CD14-positive monocyte (primary cell): Measurements from ENCODE around the gene SEMA3E. TPM values are rescaled to one million over a fixed set of nuclear protein-coding genes. Genes with fewer than 3 reads are reported as not detected.

ENCODE experiments used
- DNase-seq, 3 donors: peaks; one replicate each; pipeline ENCODE4 v3.0.0-alpha.2; 2011 to 2022
- H2AFZ ChIP-seq: 2 replicates; pipeline ENCODE4 v1.6.0; 2012; ENCODE audit warnings: mild to moderate bottlenecking, low read depth, low read length, inconsistent platforms; ENCODE audit not compliant: insufficient read depth, poor library complexity, severe bottlenecking
- H3K27ac ChIP-seq, 2 donors: 1 replicate in 1 of 2; 2 replicates in 1 of 2; pipeline ENCODE4 v1.5.1; 2012 to 2013; ENCODE audit warnings: low read length in 2 of 2, control low read depth in 1 of 2, inconsistent platforms in 1 of 2, low read depth in 1 of 2, mild to moderate bottlenecking in 1 of 2
- H3K27me3 ChIP-seq, 2 donors: one replicate each; pipeline versions ENCODE4 v1.6.0 to v1.6.1; 2011 to 2013; ENCODE audit warnings: low read length in 2 of 2; ENCODE audit not compliant: control insufficient read depth in 2 of 2, insufficient read depth in 2 of 2
- H3K36me3 ChIP-seq, 2 donors: replicated peaks in 1 of 2; 1 replicate in 1 of 2; 2 replicates in 1 of 2; pipeline versions ENCODE4 v1.5.1 to v1.6.1; 2012 to 2013; ENCODE audit warnings: low read length in 2 of 2, control low read depth in 1 of 2, inconsistent platforms in 1 of 2, mild to moderate bottlenecking in 1 of 2; ENCODE audit not compliant: insufficient read depth in 2 of 2, control insufficient read depth in 1 of 2
- H3K4me1 ChIP-seq, 2 donors: 1 replicate in 1 of 2; 2 replicates in 1 of 2; pipeline versions ENCODE4 v1.5.1 to v1.6.1; 2012 to 2013; ENCODE audit warnings: low read length in 2 of 2, control low read depth in 1 of 2, inconsistent platforms in 1 of 2, mild to moderate bottlenecking in 1 of 2, moderate library complexity in 1 of 2; ENCODE audit not compliant: insufficient read depth in 2 of 2, control insufficient read depth in 1 of 2
- H3K4me2 ChIP-seq: replicated peaks from 2 replicates; pipeline ENCODE3; 2012; ENCODE audit warnings: low read length, moderate library complexity, mild to moderate bottlenecking; ENCODE audit not compliant: poor library complexity, severe bottlenecking; ENCODE audit errors: extremely low read depth
- H3K4me3 ChIP-seq, 3 experiments: fragments of 200-600 bp in 1 of 3; sonication (generic) in 1 of 3; replicated peaks in 1 of 3; 1 replicate in 2 of 3; 2 replicates in 1 of 3; pipeline ENCODE4 v1.5.1; 2011 to 2013; ENCODE audit warnings: low read length in 3 of 3, mild to moderate bottlenecking in 3 of 3, control low read depth in 2 of 3, low read depth in 2 of 3, inconsistent platforms in 1 of 3, moderate library complexity in 1 of 3
- H3K79me2 ChIP-seq: 2 replicates; pipeline ENCODE4 v1.6.0; 2012; ENCODE audit warnings: mild to moderate bottlenecking, control low read depth, inconsistent platforms, low read length, moderate library complexity; ENCODE audit not compliant: insufficient read depth
- H3K9ac ChIP-seq: 2 replicates; pipeline ENCODE4 v1.6.0; 2017; ENCODE audit warnings: low read length, mild to moderate bottlenecking; ENCODE audit not compliant: insufficient read depth, poor library complexity, severe bottlenecking
- H3K9me3 ChIP-seq, 2 donors: replicated peaks in 1 of 2; 1 replicate in 1 of 2; 2 replicates in 1 of 2; pipeline versions ENCODE4 v1.5.1 to v1.6.1; 2012 to 2013; ENCODE audit warnings: low read length in 2 of 2, control low read depth in 1 of 2; ENCODE audit not compliant: control insufficient read depth in 1 of 2, insufficient read depth in 1 of 2
- H4K20me1 ChIP-seq: 2 replicates; pipeline ENCODE4 v1.6.0; 2012; ENCODE audit warnings: mild to moderate bottlenecking, low read length, control low read depth, moderate library complexity; ENCODE audit not compliant: insufficient read depth
- H3K27ac Mint-ChIP-seq, 7 donors: one replicate each; pipeline ENCODE4 v1.8.0; 2020; ENCODE audit warnings: mild to moderate bottlenecking in 7 of 7, mixed read lengths in 7 of 7, moderate library complexity in 6 of 7, inconsistent platforms in 2 of 7
- H3K27me3 Mint-ChIP-seq, 3 donors: one replicate each; pipeline ENCODE4 v1.8.0; 2021 to 2022; ENCODE audit warnings: low read depth in 3 of 3, mild to moderate bottlenecking in 3 of 3, mixed read lengths in 3 of 3, moderate library complexity in 3 of 3, inconsistent platforms in 1 of 3
- H3K36me3 Mint-ChIP-seq, 2 donors: one replicate each; pipeline ENCODE4 v1.8.0; 2020; ENCODE audit warnings: mixed read lengths in 2 of 2, inconsistent platforms in 1 of 2, mild to moderate bottlenecking in 1 of 2
- H3K4me1 Mint-ChIP-seq: one replicate; pipeline ENCODE4 v1.8.0; 2020; ENCODE audit warnings: mild to moderate bottlenecking, mixed read lengths
- H3K4me3 Mint-ChIP-seq, 2 donors: one replicate each; pipeline ENCODE4 v1.8.0; 2020; ENCODE audit warnings: mild to moderate bottlenecking in 2 of 2, mixed read lengths in 2 of 2, moderate library complexity in 1 of 2
- H3K9me3 Mint-ChIP-seq, 7 donors: one replicate each; pipeline ENCODE4 v1.8.0; 2020 to 2022; ENCODE audit warnings: mixed read lengths in 7 of 7, mild to moderate bottlenecking in 6 of 7, moderate library complexity in 6 of 7, inconsistent platforms in 2 of 7
- WGBS: methylation state at CpG from one replicate; pipeline ENCODE4 v1.1.5; 2013; ENCODE audit warnings: missing lambda C conversion rate; ENCODE audit not compliant: insufficient coverage; 5-methylcytosine and 5-hydroxymethylcytosine counted together
- intact Hi-C, 2 donors: fragments of 100-400 bp; cut with micrococcal nuclease; formaldehyde crosslinking; loops; one replicate each; pipeline versions ENCODE4 v1.15.0 to v1.15.1; 2023
- polyA plus RNA-seq, 3 donors: library from polyadenylated mRNA; depleted of rRNA in 1 of 3; unstranded in 2 of 3; stranded (reverse) in 1 of 3; fragments of 300-500 nt in 2 of 3; fragments of >200 nt in 1 of 3; fragmentation: Illumina TruSeq in 2 of 3; gene quantifications; 1 replicate in 2 of 3; 2 replicates in 1 of 3; pipeline ENCODE4 v1.2.3, GENCODE V29; 2012 to 2021
- TF ChIP-seq, protein P1 (sequence below): fragments of 200-600 bp; IDR thresholded peaks from one replicate; pipeline ENCODE4 v1.8.0; 2022; ENCODE audit warnings: antibody characterized with exemption, mild to moderate bottlenecking

SEMA3E gene
- polyA plus RNA-seq, 3 donors = not detected

GRCh38 chr7:83449781-83450180 is 199.2 kb downstream of the SEMA3E start:
- no peaks in the 10 kb centered on the region for H3K4me1 Mint-ChIP-seq
- intact Hi-C loops = no loop called here
- TF ChIP-seq, protein P1, sequence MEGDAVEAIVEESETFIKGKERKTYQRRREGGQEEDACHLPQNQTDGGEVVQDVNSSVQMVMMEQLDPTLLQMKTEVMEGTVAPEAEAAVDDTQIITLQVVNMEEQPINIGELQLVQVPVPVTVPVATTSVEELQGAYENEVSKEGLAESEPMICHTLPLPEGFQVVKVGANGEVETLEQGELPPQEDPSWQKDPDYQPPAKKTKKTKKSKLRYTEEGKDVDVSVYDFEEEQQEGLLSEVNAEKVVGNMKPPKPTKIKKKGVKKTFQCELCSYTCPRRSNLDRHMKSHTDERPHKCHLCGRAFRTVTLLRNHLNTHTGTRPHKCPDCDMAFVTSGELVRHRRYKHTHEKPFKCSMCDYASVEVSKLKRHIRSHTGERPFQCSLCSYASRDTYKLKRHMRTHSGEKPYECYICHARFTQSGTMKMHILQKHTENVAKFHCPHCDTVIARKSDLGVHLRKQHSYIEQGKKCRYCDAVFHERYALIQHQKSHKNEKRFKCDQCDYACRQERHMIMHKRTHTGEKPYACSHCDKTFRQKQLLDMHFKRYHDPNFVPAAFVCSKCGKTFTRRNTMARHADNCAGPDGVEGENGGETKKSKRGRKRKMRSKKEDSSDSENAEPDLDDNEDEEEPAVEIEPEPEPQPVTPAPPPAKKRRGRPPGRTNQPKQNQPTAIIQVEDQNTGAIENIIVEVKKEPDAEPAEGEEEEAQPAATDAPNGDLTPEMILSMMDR = no peak
- Histone ChIP-seq H3K4me2 (no peak overlapping the region), H3K9ac (no peak overlapping the region), H3K27me3 (no peaks in the 10 kb centered on the region), H3K27ac (no peak overlapping the region), H3K4me3 (no peak overlapping the region), H3K9me3 (no peaks in the 10 kb centered on the region), H4K20me1 (no peaks in the 10 kb centered on the region), H3K4me1 (no peaks in the 10 kb centered on the region), H3K36me3 (no peaks in the 10 kb centered on the region), H2AFZ (no peak overlapping the region), H3K79me2 (no peaks in the 10 kb centered on the region)
- DNase-seq = no peak
- peaks cover 0 to 2% (median 2%) of the 10 kb centered on the region in 3 donors for H3K27me3 Mint-ChIP-seq
- H3K36me3 Mint-ChIP-seq = no peaks in the 10 kb centered on the region
- H3K4me3 Mint-ChIP-seq = no peak overlapping the region
- H3K9me3 Mint-ChIP-seq = peaks cover 0 to 4% (median 2%) of the 10 kb centered on the region in 7 donors
- H3K27ac Mint-ChIP-seq = no peak overlapping the region

DNA sequence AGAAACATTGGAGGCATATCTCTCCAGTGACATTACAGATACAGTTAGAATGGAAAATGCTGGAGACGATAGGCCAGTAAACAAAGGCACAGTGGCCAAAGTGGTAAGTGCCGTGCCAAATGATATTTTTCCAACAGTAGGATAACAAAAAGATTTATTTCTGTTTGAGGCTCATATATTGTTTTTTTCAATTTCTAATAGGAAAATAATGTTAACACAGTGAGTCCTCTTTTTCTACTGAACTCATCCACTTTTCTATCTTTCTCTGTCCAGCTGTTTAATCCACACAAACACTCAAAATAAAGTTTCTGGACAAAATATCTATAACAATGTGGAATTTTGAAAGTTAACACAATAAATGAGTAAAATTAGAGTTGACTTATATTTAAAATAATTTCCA is 201.3 kb downstream of the SEMA3E start:
- intact Hi-C loops = no loop called here
- no peak overlapping the region for H3K4me2 ChIP-seq
- no peak overlapping the region for H2AFZ ChIP-seq
- H3K9ac ChIP-seq = no peak overlapping the region
- WGBS = no CpG with 5 or more reads among the region's 2 CpGs
- Mint-ChIP-seq H3K27ac (no peak overlapping the region), H3K9me3 (peaks cover 0 to 5% (median 3%) of the 10 kb centered on the region in 7 donors), H3K4me1 (no peaks in the 10 kb centered on the region), H3K36me3 (no peaks in the 10 kb centered on the region), H3K27me3 (peaks cover 0 to 2% (median 2%) of the 10 kb centered on the region in 3 donors), H3K4me3 (no peak overlapping the region)
- H3K9me3 ChIP-seq = no peaks in the 10 kb centered on the region
- H3K4me1 ChIP-seq = no peaks in the 10 kb centered on the region
- H3K27me3 ChIP-seq = no peaks in the 10 kb centered on the region
- no peak overlapping the region for H3K27ac ChIP-seq
- TF ChIP-seq, protein P1 = no peak
- H3K4me3 ChIP-seq = no peak overlapping the region
- no peak for DNase-seq
- no peaks in the 10 kb centered on the region for H3K36me3 ChIP-seq
- no peaks in the 10 kb centered on the region for H3K79me2 ChIP-seq
- H4K20me1 ChIP-seq = no peaks in the 10 kb centered on the region
